B cell (primary cell): ENCODE data around the gene ZNF732. TPM values are rescaled to one million over a fixed set of nuclear protein-coding genes. Genes with fewer than 3 reads are reported as not detected.

ENCODE experiments used
- ATAC-seq: fragments of 200-7000 bp; cut with Tn5 transposase; one replicate; pipeline ENCODE4 v1.10.0; 2021; ENCODE audit warnings: low read depth, mild to moderate bottlenecking, moderate number of reproducible peaks, moderate library complexity
- CTCF ChIA-PET: fragments of 350-600 bp; sonication (Branson Sonifier 250); formaldehyde crosslinking; loops from one replicate; lab custom pipeline; 2021; ENCODE audit warnings: antibody characterized with exemption, inconsistent platforms; lab: Charles Lee
- POLR2A ChIA-PET: fragments of 350-600 bp; sonication (Branson Sonifier 250); formaldehyde crosslinking; loops from one replicate; lab custom pipeline; 2021; ENCODE audit warnings: antibody characterized with exemption; lab: Charles Lee
- DNase-seq: peaks from one replicate; pipeline ENCODE4 v3.0.0; 2013
- H2AFZ ChIP-seq: 2 replicates; pipeline ENCODE4 v1.6.1; 2012; ENCODE audit warnings: mild to moderate bottlenecking, low read depth, low read length; ENCODE audit not compliant: insufficient read depth, poor library complexity, severe bottlenecking
- H3K27ac ChIP-seq, 2 donors: 1 replicate in 1 of 2; 2 replicates in 1 of 2; pipeline ENCODE4 v1.5.1; 2012 to 2013; ENCODE audit warnings: low read length in 2 of 2, mild to moderate bottlenecking in 2 of 2, moderate library complexity in 1 of 2
- H3K27me3 ChIP-seq, 4 experiments: fragments of 200-600 bp in 1 of 4; sonication (generic) in 1 of 4; replicated peaks in 1 of 4; 1 replicate in 2 of 4; 2 replicates in 2 of 4; pipeline versions ENCODE4 v1.6.1 to v1.7.0; 2013 to 2016; ENCODE audit warnings: low read length in 3 of 4, mild to moderate bottlenecking in 2 of 4, mixed read lengths in 1 of 4, moderate library complexity in 1 of 4; ENCODE audit not compliant: insufficient read depth in 4 of 4, control insufficient read depth in 3 of 4; ENCODE audit errors: control extremely low read depth in 1 of 4
- H3K36me3 ChIP-seq, 2 experiments: replicated peaks in 1 of 2; 1 replicate in 1 of 2; 2 replicates in 1 of 2; pipeline versions ENCODE4 v1.6.1 to v1.7.1; 2013; ENCODE audit warnings: low read length in 1 of 2; ENCODE audit not compliant: insufficient read depth in 2 of 2, control insufficient read depth in 1 of 2; ENCODE audit errors: control extremely low read depth in 1 of 2, extremely low read depth in 1 of 2
- H3K4me1 ChIP-seq, 2 donors: fragments of 200-600 bp in 1 of 2; sonication (generic) in 1 of 2; 1 replicate in 1 of 2; 2 replicates in 1 of 2; pipeline versions ENCODE4 v1.5.1 to v1.6.1; 2013 to 2017; ENCODE audit warnings: low read length in 2 of 2; ENCODE audit not compliant: control insufficient read depth in 2 of 2, insufficient read depth in 2 of 2
- H3K4me2 ChIP-seq: replicated peaks from 2 replicates; pipeline ENCODE3; 2012; ENCODE audit warnings: mild to moderate bottlenecking, low read depth, low read length; ENCODE audit not compliant: poor library complexity, severe bottlenecking
- H3K4me3 ChIP-seq, 5 experiments: fragments of 200-600 bp in 1 of 5; sonication (generic) in 1 of 5; 1 replicate in 3 of 5; 2 replicates in 2 of 5; pipeline versions ENCODE4 v1.5.1 to v1.7.0; 2011 to 2016; ENCODE audit warnings: low read length in 4 of 5, mild to moderate bottlenecking in 4 of 5, low read depth in 2 of 5, control low read depth in 1 of 5, moderate library complexity in 1 of 5; ENCODE audit not compliant: insufficient read depth in 1 of 5; ENCODE audit errors: control extremely low read depth in 1 of 5, extremely low read depth in 1 of 5
- H3K79me2 ChIP-seq: fragments of 200-600 bp; sonication (generic); one replicate; pipeline ENCODE4 v1.6.0; 2016; ENCODE audit warnings: low read length; ENCODE audit not compliant: control insufficient read depth, insufficient read depth
- H3K9ac ChIP-seq: fragments of 200-600 bp; sonication (generic); 2 replicates; pipeline ENCODE4 v1.6.1; 2017; ENCODE audit warnings: mild to moderate bottlenecking, low read length, moderate library complexity
- H3K9me3 ChIP-seq, 3 donors: one replicate each; pipeline versions ENCODE4 v1.6.1 to v1.7.1; 2013; ENCODE audit warnings: low read length in 2 of 3; ENCODE audit not compliant: control insufficient read depth in 2 of 3, insufficient read depth in 1 of 3; ENCODE audit errors: control extremely low read depth in 1 of 3
- H4K20me1 ChIP-seq: 2 replicates; pipeline ENCODE4 v1.6.0; 2012; ENCODE audit warnings: mild to moderate bottlenecking, low read length; ENCODE audit not compliant: insufficient read depth, control insufficient read depth, poor library complexity, severe bottlenecking
- H3K27ac Mint-ChIP-seq: one replicate; pipeline ENCODE4 v1.8.0; 2021; ENCODE audit warnings: mixed read lengths
- H3K27me3 Mint-ChIP-seq: one replicate; pipeline ENCODE4 v1.8.0; 2021; ENCODE audit warnings: mixed read lengths
- H3K4me1 Mint-ChIP-seq: one replicate; pipeline ENCODE4 v1.8.0; 2021; ENCODE audit warnings: mixed read lengths
- H3K4me3 Mint-ChIP-seq: one replicate; pipeline ENCODE4 v1.8.0; 2021; ENCODE audit warnings: mixed read lengths
- H3K9me3 Mint-ChIP-seq: one replicate; pipeline ENCODE4 v1.8.0; 2022; ENCODE audit warnings: mixed read lengths; ENCODE audit not compliant: insufficient read depth
- CTCF ChIP-seq: fragments of 200-600 bp; IDR thresholded peaks from one replicate; pipeline ENCODE4 v1.8.0; 2022; ENCODE audit warnings: antibody characterized with exemption, mild to moderate bottlenecking
- EZH2 ChIP-seq: IDR thresholded peaks from 2 replicates; pipeline ENCODE4 v1.6.1; 2012; ENCODE audit warnings: borderline replicate concordance, low read depth, mild to moderate bottlenecking, moderate library complexity, low read length; ENCODE audit not compliant: insufficient read depth, poor library complexity, severe bottlenecking
- WGBS: methylation state at CpG from one replicate; pipeline ENCODE4 v1.1.5; 2013; ENCODE audit warnings: missing lambda C conversion rate; ENCODE audit not compliant: insufficient coverage; 5-methylcytosine and 5-hydroxymethylcytosine counted together
- intact Hi-C: fragments of 100-400 bp; cut with micrococcal nuclease; formaldehyde crosslinking; loops from one replicate; pipeline ENCODE4 v1.10.0; 2022
- polyA plus RNA-seq: library from polyadenylated mRNA; depleted of rRNA; stranded (reverse); fragments of >200 nt; gene quantifications from 2 replicates; pipeline ENCODE4 v1.2.3, GENCODE V29; 2012
- total RNA-seq, 2 donors: library from RNA; stranded (reverse); fragments of 120-200 nt in 1 of 2; gene quantifications; 1 replicate in 1 of 2; 2 replicates in 1 of 2; pipeline versions ENCODE4 v1.2.3 to v1.2.4, GENCODE V29; 2013 to 2022

ZNF732 gene
- total and polyA plus RNA-seq, 2 donors (not counting 1 experiment from before 2014, with no cell fraction given) = not detected

GRCh38 chr4:256492-256891 lies 48.8 kb downstream of the ZNF732 start:
- H3K79me2 ChIP-seq = no peaks in the 10 kb centered on the region
- intact Hi-C loops = no loop called here
- no peak overlapping the region for H3K4me2 ChIP-seq
- no peak overlapping the region for H3K27ac Mint-ChIP-seq
- H3K4me3 Mint-ChIP-seq = no peak overlapping the region
- peaks cover 34% of the 10 kb centered on the region for H3K9me3 Mint-ChIP-seq
- no peaks in the 10 kb centered on the region for H4K20me1 ChIP-seq
- no peak overlapping the region for H2AFZ ChIP-seq
- H3K36me3 ChIP-seq = no peaks in the 10 kb centered on the region
- POLR2A ChIA-PET = no interaction called here
- no peak overlapping the region for H3K27ac ChIP-seq
- ATAC-seq = no peak
- no peaks in the 10 kb centered on the region for H3K4me1 Mint-ChIP-seq
- no peak overlapping the region for H3K9ac ChIP-seq
- no peak overlapping the region for H3K4me3 ChIP-seq
- WGBS = 90% methylated on average over 13 of the region's 13 CpGs
- no peaks in the 10 kb centered on the region for H3K4me1 ChIP-seq
- no peaks in the 10 kb centered on the region for H3K27me3 ChIP-seq
- TF ChIP-seq EZH2 (no peak), CTCF (no peak)
- DNase-seq = no peak
- H3K27me3 Mint-ChIP-seq = no peaks in the 10 kb centered on the region
- H3K9me3 ChIP-seq = peaks cover 17 to 70% (median 32%) of the 10 kb centered on the region in 3 donors
- CTCF ChIA-PET = no interaction called here

GRCh38 chr4:253936-254756 lies 51.1 kb downstream of the ZNF732 start:
- ATAC-seq (no peak), DNase-seq (no peak)
- intact Hi-C loops = no loop called here
- Mint-ChIP-seq H3K9me3 (peaks cover 27% of the 10 kb centered on the region), H3K4me3 (no peak overlapping the region), H3K4me1 (no peaks in the 10 kb centered on the region), H3K27ac (no peak overlapping the region), H3K27me3 (no peaks in the 10 kb centered on the region)
- H3K4me2 ChIP-seq = no peak overlapping the region
- TF ChIP-seq CTCF (no peak), EZH2 (no peak)
- no peaks in the 10 kb centered on the region for H3K36me3 ChIP-seq
- ChIA-PET CTCF (no interaction called here), POLR2A (no interaction called here)
- no peak overlapping the region for H3K9ac ChIP-seq
- no peak overlapping the region for H3K27ac ChIP-seq
- peaks cover 22 to 68% (median 26%) of the 10 kb centered on the region in 3 donors for H3K9me3 ChIP-seq
- no peak overlapping the region for H3K4me3 ChIP-seq
- no peak overlapping the region for H2AFZ ChIP-seq
- no peaks in the 10 kb centered on the region for H3K4me1 ChIP-seq
- no peaks in the 10 kb centered on the region for H4K20me1 ChIP-seq
- no peaks in the 10 kb centered on the region for H3K27me3 ChIP-seq
- no peaks in the 10 kb centered on the region for H3K79me2 ChIP-seq
- 75% methylated on average over 1 of the region's 5 CpGs for WGBS
